IMR-90 (cell line): ENCODE data around the gene ZNF684. TPM values are rescaled to one million over a fixed set of nuclear protein-coding genes. Genes with fewer than 3 reads are reported as not detected.

Source experiments
- ATAC-seq: fragments of 200-7000 bp; cut with Tn5 transposase; 2 replicates; pipeline ENCODE4 v1.9.1; 2020; ENCODE audit warnings: low read depth, mild to moderate bottlenecking, moderate library complexity
- BruUV-seq: library from RNA; stranded (reverse); fragments of 400-500 nt; replicated peaks from 2 replicates; lab custom pipeline; 2021; lab: Mats Ljungman, UMichigan
- CTCF ChIA-PET: fragments of 300-600 bp; formaldehyde crosslinking; extraction: SDS; loops from one replicate; lab custom pipeline; 2021; ENCODE audit warnings: antibody characterized with exemption; lab: Yijun Ruan, JAX
- POLR2A ChIA-PET: fragments of 300-600 bp; sonication (Branson Sonifier 250); formaldehyde crosslinking; loops from one replicate; lab custom pipeline; 2022; ENCODE audit warnings: antibody characterized with exemption; ENCODE audit not compliant: unreplicated experiment; lab: Charles Lee
- DNase-seq: peaks from one replicate; pipeline ENCODE4 v3.0.0; 2013
- H2AFZ ChIP-seq: replicated peaks from 2 replicates; pipeline ENCODE3; 2013; ENCODE audit warnings: low read length, mild to moderate bottlenecking; ENCODE audit not compliant: poor library complexity
- H2AK5ac ChIP-seq: 2 replicates; pipeline ENCODE4 v1.6.1; 2013; ENCODE audit warnings: low read depth, low read length, inconsistent platforms
- H2AK9ac ChIP-seq: replicated peaks from 2 replicates; pipeline ENCODE3; 2013; ENCODE audit warnings: mild to moderate bottlenecking, low read depth, low read length, moderate library complexity; ENCODE audit not compliant: poor library complexity
- H2BK120ac ChIP-seq: 2 replicates; pipeline ENCODE4 v1.6.1; 2013; ENCODE audit warnings: low read depth, low read length, inconsistent platforms
- H2BK15ac ChIP-seq: 3 replicates; pipeline ENCODE4 v1.6.1; 2013; ENCODE audit warnings: low read depth, low read length, inconsistent platforms
- H2BK20ac ChIP-seq: 2 replicates; pipeline ENCODE4 v1.6.1; 2013; ENCODE audit warnings: low read depth, mild to moderate bottlenecking, inconsistent platforms, low read length, moderate library complexity
- H2BK5ac ChIP-seq: 2 replicates; pipeline ENCODE4 v1.6.1; 2013; ENCODE audit warnings: mild to moderate bottlenecking, low read depth, low read length, inconsistent platforms; ENCODE audit not compliant: poor library complexity, severe bottlenecking
- H3K14ac ChIP-seq: replicated peaks from 2 replicates; pipeline ENCODE4 v1.6.1; 2013; ENCODE audit warnings: low read depth, low read length, inconsistent platforms
- H3K18ac ChIP-seq: 2 replicates; pipeline ENCODE4 v1.6.1; 2013; ENCODE audit warnings: low read depth, low read length, control low read depth
- H3K23ac ChIP-seq: 2 replicates; pipeline ENCODE4 v1.6.1; 2013; ENCODE audit warnings: low read depth, low read length, inconsistent platforms
- H3K27ac ChIP-seq: 2 replicates; pipeline ENCODE4 v1.5.1; 2013; ENCODE audit warnings: mild to moderate bottlenecking, control low read depth, low read length; ENCODE audit not compliant: insufficient read depth
- H3K27me3 ChIP-seq: 2 replicates; pipeline ENCODE4 v1.6.1; 2013; ENCODE audit warnings: low read length; ENCODE audit not compliant: control insufficient read depth, insufficient read depth
- H3K36me3 ChIP-seq: 2 replicates; pipeline ENCODE4 v1.6.1; 2013; ENCODE audit warnings: low read length, mixed read lengths; ENCODE audit not compliant: control insufficient read depth, insufficient read depth
- H3K4ac ChIP-seq: 2 replicates; pipeline ENCODE4 v1.6.1; 2013; ENCODE audit warnings: low read depth, low read length, inconsistent platforms
- H3K4me1 ChIP-seq: 2 replicates; pipeline ENCODE4 v1.6.1; 2013; ENCODE audit warnings: low read length, mixed read lengths; ENCODE audit not compliant: control insufficient read depth, insufficient read depth
- H3K4me2 ChIP-seq: 2 replicates; pipeline ENCODE4 v1.6.1; 2013; ENCODE audit warnings: low read depth, mild to moderate bottlenecking, control low read depth, low read length, moderate library complexity
- H3K4me3 ChIP-seq: 2 replicates; pipeline ENCODE4 v1.5.1; 2013; ENCODE audit warnings: low read depth, mild to moderate bottlenecking, control low read depth, low read length, moderate library complexity; ENCODE audit not compliant: insufficient read depth
- H3K56ac ChIP-seq: 2 replicates; pipeline ENCODE4 v1.6.1; 2013; ENCODE audit warnings: low read length, inconsistent platforms; ENCODE audit not compliant: insufficient read depth; ENCODE audit errors: extremely low read depth
- H3K79me1 ChIP-seq, 2 experiments: 2 replicates each; pipeline ENCODE4 v1.6.1; 2013; ENCODE audit warnings: low read length in 2 of 2, inconsistent platforms in 1 of 2, low read depth in 1 of 2
- H3K9ac ChIP-seq: 2 replicates; pipeline ENCODE4 v1.6.1; 2013; ENCODE audit warnings: low read depth, low read length, control low read depth
- H3K9me1 ChIP-seq: 2 replicates; pipeline ENCODE4 v1.6.1; 2013; ENCODE audit warnings: low read length, inconsistent platforms; ENCODE audit not compliant: insufficient read depth
- H3K9me3 ChIP-seq: 2 replicates; pipeline ENCODE4 v1.6.1; 2013; ENCODE audit warnings: low read length; ENCODE audit not compliant: control insufficient read depth, insufficient read depth
- H4K20me1 ChIP-seq: 2 replicates; pipeline ENCODE4 v1.6.1; 2013; ENCODE audit warnings: low read length, inconsistent platforms; ENCODE audit not compliant: insufficient read depth
- H4K5ac ChIP-seq: 2 replicates; pipeline ENCODE4 v1.6.1; 2013; ENCODE audit warnings: mild to moderate bottlenecking, low read depth, low read length, control low read depth
- H4K8ac ChIP-seq, 2 experiments: 2 replicates each; pipeline ENCODE4 v1.6.1; 2013; ENCODE audit warnings: low read depth in 2 of 2, low read length in 2 of 2, control low read depth in 1 of 2, inconsistent platforms in 1 of 2
- H4K91ac ChIP-seq: 2 replicates; pipeline ENCODE4 v1.6.1; 2013; ENCODE audit warnings: low read depth, low read length, inconsistent platforms; ENCODE audit not compliant: insufficient read depth
- BHLHE40 ChIP-seq: fragments of 150-350 bp; IDR thresholded peaks from 2 replicates; pipeline ENCODE4 v1.6.1; 2016; ENCODE audit warnings: mild to moderate bottlenecking, low read depth, low read length
- CEBPB ChIP-seq: IDR thresholded peaks from 2 replicates; pipeline ENCODE4 v1.6.1; 2012; ENCODE audit warnings: low read depth, low read length, improper control_type of control experiment
- CHD1 ChIP-seq: IDR thresholded peaks from 2 replicates; pipeline ENCODE4 v1.6.1; 2012; ENCODE audit warnings: low read depth, low read length, improper control_type of control experiment
- FOS ChIP-seq: fragments of 150-350 bp; IDR thresholded peaks from 2 replicates; pipeline ENCODE4 v1.6.1; 2016; ENCODE audit warnings: low read depth, low read length
- MAFK ChIP-seq: IDR thresholded peaks from 2 replicates; pipeline ENCODE4 v1.6.1; 2012; ENCODE audit warnings: low read depth, low read length, improper control_type of control experiment
- MAZ ChIP-seq: IDR thresholded peaks from 2 replicates; pipeline ENCODE4 v1.6.1; 2012; ENCODE audit warnings: low read depth, mild to moderate bottlenecking, low read length, improper control_type of control experiment, moderate library complexity, borderline replicate concordance
- MXI1 ChIP-seq: IDR thresholded peaks from 2 replicates; pipeline ENCODE4 v1.6.1; 2012; ENCODE audit warnings: low read depth, mild to moderate bottlenecking, low read length, moderate library complexity, borderline replicate concordance
- NFE2L2 ChIP-seq: fragments of 150-350 bp; IDR thresholded peaks from 2 replicates; pipeline ENCODE4 v1.6.1; 2016; ENCODE audit warnings: low read depth, mild to moderate bottlenecking, low read length
- POLR2A ChIP-seq: IDR thresholded peaks from 2 replicates; pipeline ENCODE4 v1.6.1; 2012; ENCODE audit warnings: mild to moderate bottlenecking, low read depth, low read length
- RAD21 ChIP-seq: IDR thresholded peaks from 2 replicates; pipeline ENCODE4 v1.6.1; 2012; ENCODE audit warnings: low read length, improper control_type of control experiment
- RCOR1 ChIP-seq: IDR thresholded peaks from 2 replicates; pipeline ENCODE4 v1.6.1; 2012; ENCODE audit warnings: mild to moderate bottlenecking, low read length, improper control_type of control experiment; ENCODE audit not compliant: insufficient replicate concordance
- RFX5 ChIP-seq: IDR thresholded peaks from 2 replicates; pipeline ENCODE4 v1.8.0; 2012; ENCODE audit warnings: low read depth, mild to moderate bottlenecking, low read length, moderate library complexity
- SMC3 ChIP-seq: fragments of 150-350 bp; IDR thresholded peaks from 2 replicates; pipeline ENCODE4 v1.6.1; 2016; ENCODE audit warnings: low read depth, mild to moderate bottlenecking, antibody characterized with exemption, low read length, moderate library complexity
- WGBS, 2 experiments: methylation state at CpG; one replicate each; pipeline versions ENCODE4 v1.1.5 to v1.1.7; 2013; ENCODE audit warnings: missing lambda C conversion rate in 2 of 2; ENCODE audit not compliant: insufficient read length in 1 of 2; ENCODE audit errors: extremely low coverage in 2 of 2; 5-methylcytosine and 5-hydroxymethylcytosine counted together
- dilution Hi-C: fragments of 300-500 bp; cut with HindIII; formaldehyde crosslinking; loops from one replicate; pipeline ENCODE4 v1.14.3; 2018; ENCODE audit warnings: low sequenced_read_pairs; ENCODE audit not compliant: unreplicated experiment
- in situ Hi-C: fragments of 300-500 bp; cut with MboI; formaldehyde crosslinking; loops from 3 replicates; pipeline ENCODE4 v1.14.3; 2019; ENCODE audit warnings: low sequenced_read_pairs, inconsistent platforms, mixed read lengths
- intact Hi-C: fragments of 100-400 bp; cut with micrococcal nuclease; formaldehyde crosslinking; loops from 2 replicates; pipeline ENCODE4 v1.10.0; 2022
- polyA plus RNA-seq, 3 experiments: library from polyadenylated mRNA; depleted of rRNA; stranded (reverse); fragments of >200 nt; gene quantifications; 2 replicates each; pipeline ENCODE4 v1.2.3, GENCODE V29; 2012; ENCODE audit warnings: low replicate concordance in 1 of 3
- total RNA-seq: library from RNA; depleted of rRNA; stranded (reverse); fragments of >200 nt; gene quantifications from 2 replicates; pipeline ENCODE4 v1.2.3, GENCODE V29; 2012
- TF ChIP-seq, protein P1 (sequence below): conservative IDR thresholded peaks from 2 replicates; pipeline ENCODE4 v1.5.1; 2012; ENCODE audit warnings: mild to moderate bottlenecking, low read depth, low read length, improper control_type of control experiment
- TF ChIP-seq, protein P2 (sequence below): fragments of 150-350 bp; IDR thresholded peaks from 2 replicates; pipeline ENCODE4 v1.6.1; 2017; ENCODE audit warnings: mild to moderate bottlenecking, antibody characterized with exemption, low read length, low read depth
- TF ChIP-seq, protein P3 (sequence below): fragments of 150-350 bp; IDR thresholded peaks from 2 replicates; pipeline ENCODE4 v1.6.1; 2016; ENCODE audit warnings: low read depth, mild to moderate bottlenecking, low read length, moderate library complexity, borderline replicate concordance

Gene ZNF684
- total and polyA plus RNA-seq, 2 of the 4 experiments (the other 2 are of a cell fraction): 1.4 to 4.1 TPM

DNA sequence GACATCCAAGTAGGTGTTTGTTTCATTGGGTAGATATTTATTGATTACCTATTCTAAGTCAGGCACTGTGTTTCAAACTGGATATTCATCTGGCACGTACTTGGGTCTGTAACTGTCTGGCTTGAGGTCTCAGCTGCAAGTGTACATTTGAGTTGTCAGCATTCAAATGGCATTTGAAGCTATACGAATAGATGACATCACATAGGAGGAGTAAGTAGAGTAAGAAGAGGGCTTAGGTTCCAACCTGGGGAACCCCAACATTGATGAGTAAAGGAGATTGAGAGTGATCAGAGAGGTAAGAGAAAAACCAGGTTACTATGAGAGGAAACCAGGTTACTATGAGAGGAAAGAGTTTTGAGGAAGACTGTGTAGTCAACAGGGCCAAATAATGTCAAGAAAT, 30.7 kb downstream of the ZNF684 start:
- H2AK5ac ChIP-seq: no peak overlapping the region
- H2AK9ac ChIP-seq: no peak overlapping the region
- H4K20me1 ChIP-seq: no peaks in the 10 kb centered on the region
- dilution Hi-C loops (no loop called here), in situ Hi-C loops (no loop called here), intact Hi-C loops (no loop called here)
- H4K91ac ChIP-seq: no peak overlapping the region
- no peak overlapping the region for H3K4me2 ChIP-seq
- no peak overlapping the region for H4K5ac ChIP-seq
- no peak overlapping the region for H2BK15ac ChIP-seq
- H3K27me3 ChIP-seq: no peaks in the 10 kb centered on the region
- BruUV-seq: no TSS peak
- no peak overlapping the region for H3K14ac ChIP-seq
- H3K4me3 ChIP-seq: no peak overlapping the region
- no peak overlapping the region for H3K56ac ChIP-seq
- no peak overlapping the region for H4K8ac ChIP-seq
- no peak overlapping the region for H3K9ac ChIP-seq
- no peak overlapping the region for H3K4ac ChIP-seq
- CTCF ChIA-PET: interaction anchor here (1.0 kb wide), 1 partner anchor 29 kb away, joined by 3 read pairs; no protein-coding TSS in a partner anchor
- no peaks in the 10 kb centered on the region for H3K9me3 ChIP-seq
- no peaks in the 10 kb centered on the region for H3K9me1 ChIP-seq
- no peak overlapping the region for H2AFZ ChIP-seq
- H2BK20ac ChIP-seq: no peak overlapping the region
- no peak overlapping the region for H2BK120ac ChIP-seq
- ATAC-seq (no peak), DNase-seq (no peak)
- TF ChIP-seq CEBPB (no peak), FOS (no peak), CHD1 (no peak), MXI1 (no peak), RAD21 (no peak), RCOR1 (no peak), BHLHE40 (no peak), SMC3 (no peak), NFE2L2 (no peak), POLR2A (no peak), RFX5 (no peak), MAFK (no peak), MAZ (no peak)
- TF ChIP-seq, protein P1, sequence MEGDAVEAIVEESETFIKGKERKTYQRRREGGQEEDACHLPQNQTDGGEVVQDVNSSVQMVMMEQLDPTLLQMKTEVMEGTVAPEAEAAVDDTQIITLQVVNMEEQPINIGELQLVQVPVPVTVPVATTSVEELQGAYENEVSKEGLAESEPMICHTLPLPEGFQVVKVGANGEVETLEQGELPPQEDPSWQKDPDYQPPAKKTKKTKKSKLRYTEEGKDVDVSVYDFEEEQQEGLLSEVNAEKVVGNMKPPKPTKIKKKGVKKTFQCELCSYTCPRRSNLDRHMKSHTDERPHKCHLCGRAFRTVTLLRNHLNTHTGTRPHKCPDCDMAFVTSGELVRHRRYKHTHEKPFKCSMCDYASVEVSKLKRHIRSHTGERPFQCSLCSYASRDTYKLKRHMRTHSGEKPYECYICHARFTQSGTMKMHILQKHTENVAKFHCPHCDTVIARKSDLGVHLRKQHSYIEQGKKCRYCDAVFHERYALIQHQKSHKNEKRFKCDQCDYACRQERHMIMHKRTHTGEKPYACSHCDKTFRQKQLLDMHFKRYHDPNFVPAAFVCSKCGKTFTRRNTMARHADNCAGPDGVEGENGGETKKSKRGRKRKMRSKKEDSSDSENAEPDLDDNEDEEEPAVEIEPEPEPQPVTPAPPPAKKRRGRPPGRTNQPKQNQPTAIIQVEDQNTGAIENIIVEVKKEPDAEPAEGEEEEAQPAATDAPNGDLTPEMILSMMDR: no peak
- TF ChIP-seq, protein P2, sequence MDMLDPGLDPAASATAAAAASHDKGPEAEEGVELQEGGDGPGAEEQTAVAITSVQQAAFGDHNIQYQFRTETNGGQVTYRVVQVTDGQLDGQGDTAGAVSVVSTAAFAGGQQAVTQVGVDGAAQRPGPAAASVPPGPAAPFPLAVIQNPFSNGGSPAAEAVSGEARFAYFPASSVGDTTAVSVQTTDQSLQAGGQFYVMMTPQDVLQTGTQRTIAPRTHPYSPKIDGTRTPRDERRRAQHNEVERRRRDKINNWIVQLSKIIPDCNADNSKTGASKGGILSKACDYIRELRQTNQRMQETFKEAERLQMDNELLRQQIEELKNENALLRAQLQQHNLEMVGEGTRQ: no peak
- TF ChIP-seq, protein P3, sequence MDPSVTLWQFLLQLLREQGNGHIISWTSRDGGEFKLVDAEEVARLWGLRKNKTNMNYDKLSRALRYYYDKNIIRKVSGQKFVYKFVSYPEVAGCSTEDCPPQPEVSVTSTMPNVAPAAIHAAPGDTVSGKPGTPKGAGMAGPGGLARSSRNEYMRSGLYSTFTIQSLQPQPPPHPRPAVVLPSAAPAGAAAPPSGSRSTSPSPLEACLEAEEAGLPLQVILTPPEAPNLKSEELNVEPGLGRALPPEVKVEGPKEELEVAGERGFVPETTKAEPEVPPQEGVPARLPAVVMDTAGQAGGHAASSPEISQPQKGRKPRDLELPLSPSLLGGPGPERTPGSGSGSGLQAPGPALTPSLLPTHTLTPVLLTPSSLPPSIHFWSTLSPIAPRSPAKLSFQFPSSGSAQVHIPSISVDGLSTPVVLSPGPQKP: no peak
- H3K36me3 ChIP-seq: no peaks in the 10 kb centered on the region
- no peak overlapping the region for H3K18ac ChIP-seq
- WGBS, 2 experiments: 90% methylated on average over 1 of the region's 2 CpGs; no CpG with 5 or more reads in 1 of the 2 experiments
- H2BK5ac ChIP-seq: no peak overlapping the region
- H3K23ac ChIP-seq: no peak overlapping the region
- H3K27ac ChIP-seq: no peak overlapping the region
- POLR2A ChIA-PET: no interaction called here
- H3K79me1 ChIP-seq: no peaks in the 10 kb centered on the region
- H3K4me1 ChIP-seq: no peaks in the 10 kb centered on the region
